HG03439 (cell line): ENCODE results near the gene WDR54.
"Not testable (repeated sequence)": the region's sequence is repeated elsewhere in the genome, so short reads cannot be mapped to it uniquely, and the experiment has no call there.

Experiments
- ATAC-seq: cut with Tn5 transposase; IDR thresholded peaks from one replicate; pipeline ENCODE4 v1.9.1; 2021; ENCODE audit warnings: mild to moderate bottlenecking, moderate library complexity; ENCODE audit not compliant: unreplicated experiment

WDR54 gene

DNA sequence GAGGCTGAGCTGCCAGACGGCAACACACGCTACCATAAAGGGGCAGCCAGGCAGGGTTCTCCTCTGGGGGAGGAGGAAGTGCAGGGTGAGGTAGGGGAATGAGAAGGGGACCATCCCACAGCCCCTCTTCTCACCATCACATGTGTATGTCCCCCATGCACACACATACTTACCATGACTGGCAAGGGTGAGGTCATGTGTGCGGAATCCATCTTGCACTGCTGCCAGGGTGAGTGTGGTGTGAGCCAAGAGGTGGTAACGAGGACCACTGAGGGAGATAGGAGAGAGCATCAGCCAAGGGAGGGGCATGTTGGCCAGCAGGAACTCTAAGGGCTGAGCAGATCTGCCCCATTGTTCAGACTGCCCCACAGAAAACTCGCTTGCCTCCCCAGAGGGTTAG, 7.1 kb downstream of the WDR54 start:
- no peak for ATAC-seq

GRCh38 chr2:74429487-74430451, 8.2 kb downstream of the WDR54 start:
- no peak for ATAC-seq

- ATAC-seq: no peak
Observed at GRCh38 chr2:74430502-74430901, 9.0 kb downstream of the WDR54 start.

DNA sequence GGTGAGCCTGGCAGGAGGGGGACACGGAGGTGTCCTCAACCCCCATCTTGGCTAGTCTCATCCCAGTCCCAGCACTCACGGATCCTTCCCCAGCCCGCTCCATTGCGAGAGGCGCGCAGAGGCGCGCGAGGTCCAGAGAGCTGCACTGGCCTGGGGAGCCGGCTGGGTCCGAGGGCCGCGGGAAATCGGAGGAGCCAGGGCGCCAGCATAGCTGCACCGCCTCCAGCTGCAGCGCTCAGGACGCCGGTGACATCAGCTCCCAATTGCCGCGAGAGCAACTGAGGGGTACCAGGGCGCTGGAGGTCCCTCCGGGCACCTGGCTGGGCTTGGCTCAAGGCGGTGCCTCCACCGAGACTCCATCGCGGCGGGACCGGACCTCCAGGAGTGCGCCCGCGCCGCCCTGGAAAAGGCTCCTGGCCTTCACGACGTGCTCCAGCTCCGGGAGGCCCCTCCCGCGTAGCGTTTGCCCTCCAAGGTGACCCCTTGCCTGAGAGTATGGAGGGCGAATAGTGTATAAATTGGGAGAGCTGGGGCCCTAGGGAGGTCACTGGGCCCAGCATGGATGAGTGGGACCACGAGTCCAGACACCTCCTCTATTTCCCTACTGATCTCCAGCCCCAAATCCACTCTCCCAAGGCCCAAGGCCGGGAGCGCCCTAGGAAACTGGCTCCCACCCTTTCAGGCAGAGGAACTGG, 14.7 kb downstream of the WDR54 start:
- ATAC-seq: no peak

DNA sequence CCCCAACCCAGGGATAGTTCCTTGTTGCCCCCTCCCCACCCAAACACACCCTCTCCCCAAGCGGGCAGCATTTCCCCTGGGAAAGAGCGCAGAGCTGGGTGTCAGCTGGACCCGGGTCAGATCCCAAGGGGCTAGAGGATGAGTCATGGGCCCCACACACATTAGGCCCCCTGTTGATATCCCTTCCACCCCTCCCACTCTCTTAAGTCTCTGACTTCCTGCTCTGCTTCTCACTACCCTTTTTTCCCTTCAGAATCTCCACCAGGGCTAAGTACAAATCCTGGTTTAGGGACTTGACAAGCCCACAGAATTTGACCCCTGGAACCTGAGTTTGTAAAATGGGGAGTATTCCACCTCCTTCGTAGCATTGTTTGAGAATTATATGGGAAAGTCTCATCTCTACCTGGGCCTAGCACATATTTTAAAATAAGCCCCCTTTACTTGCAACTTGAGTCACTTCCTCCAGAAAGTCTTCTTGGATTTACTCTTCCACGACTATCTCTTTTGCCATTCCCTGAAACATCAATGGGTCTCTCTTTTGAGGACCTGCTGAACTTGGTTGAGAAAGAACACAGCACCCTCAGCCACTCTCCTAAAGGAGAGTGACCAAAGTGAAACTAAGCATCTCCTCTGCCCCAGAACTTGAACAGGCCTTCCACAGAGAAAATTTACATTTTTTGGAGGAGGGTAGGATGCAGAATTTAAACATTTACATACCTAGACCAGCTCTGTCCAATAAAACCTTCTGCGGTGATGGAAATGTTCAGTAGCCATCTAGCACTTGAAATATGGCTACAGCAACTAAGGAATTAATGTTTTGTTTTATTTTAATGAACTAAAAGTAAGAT, 15.5 kb downstream of the WDR54 start:
- no peak for ATAC-seq

GRCh38 chr2:74438248-74438647, 16.7 kb downstream of the WDR54 start:
- ATAC-seq: no peak

DNA sequence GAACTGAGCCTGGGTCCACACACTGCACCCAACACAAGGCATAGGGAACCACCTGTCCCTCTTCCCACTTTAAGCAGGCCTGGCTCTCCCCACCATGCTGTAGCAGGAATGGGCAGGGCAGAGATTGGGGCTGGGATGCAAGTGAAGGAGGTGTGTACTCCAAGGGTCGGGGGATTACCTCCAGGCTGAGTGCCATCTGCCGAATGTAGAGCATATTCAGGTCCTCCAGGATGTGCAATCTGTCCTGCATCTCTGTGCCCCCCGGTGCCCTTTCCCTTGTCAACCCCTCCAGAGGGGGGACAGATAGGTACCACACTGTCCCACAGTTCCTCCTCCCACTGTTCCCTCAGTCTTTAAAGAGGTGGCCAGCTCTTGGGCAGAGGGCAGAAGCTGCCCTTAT, 17.8 kb downstream of the WDR54 start:
- no peak for ATAC-seq

DNA sequence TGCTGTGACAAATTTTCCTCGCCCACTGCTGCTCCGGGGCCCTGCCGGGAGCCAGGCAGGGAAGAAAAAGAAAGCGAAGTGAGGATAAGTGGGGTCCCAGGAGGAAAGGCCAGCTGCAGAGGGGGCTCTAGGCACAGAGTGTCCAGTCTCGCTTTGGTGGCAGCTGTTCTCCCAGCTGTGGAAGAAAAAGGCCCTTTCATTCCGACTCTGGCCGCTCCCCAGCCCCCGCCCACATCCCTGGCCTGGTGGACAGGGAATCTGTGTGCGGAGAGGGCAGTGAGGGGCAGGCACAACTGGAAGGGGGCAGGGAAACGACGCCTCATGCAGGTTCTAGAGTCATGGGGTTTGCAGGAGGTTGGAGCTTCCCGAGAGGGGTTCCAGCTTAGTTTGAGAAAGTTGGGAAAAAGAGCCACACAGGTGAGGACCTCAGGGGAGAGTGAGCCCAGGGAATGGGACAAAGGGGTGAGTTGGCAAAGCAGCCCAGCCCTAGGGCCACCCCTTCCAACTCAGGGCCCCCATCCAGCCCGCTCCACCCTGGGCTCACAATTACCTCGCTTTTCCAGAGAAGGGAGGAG, 18.4 kb downstream of the WDR54 start:
- ATAC-seq: no peak

- peak; percentile 59 for ATAC-seq
Observed at GRCh38 chr2:74440378-74441169, 19.0 kb downstream of the WDR54 start.

DNA sequence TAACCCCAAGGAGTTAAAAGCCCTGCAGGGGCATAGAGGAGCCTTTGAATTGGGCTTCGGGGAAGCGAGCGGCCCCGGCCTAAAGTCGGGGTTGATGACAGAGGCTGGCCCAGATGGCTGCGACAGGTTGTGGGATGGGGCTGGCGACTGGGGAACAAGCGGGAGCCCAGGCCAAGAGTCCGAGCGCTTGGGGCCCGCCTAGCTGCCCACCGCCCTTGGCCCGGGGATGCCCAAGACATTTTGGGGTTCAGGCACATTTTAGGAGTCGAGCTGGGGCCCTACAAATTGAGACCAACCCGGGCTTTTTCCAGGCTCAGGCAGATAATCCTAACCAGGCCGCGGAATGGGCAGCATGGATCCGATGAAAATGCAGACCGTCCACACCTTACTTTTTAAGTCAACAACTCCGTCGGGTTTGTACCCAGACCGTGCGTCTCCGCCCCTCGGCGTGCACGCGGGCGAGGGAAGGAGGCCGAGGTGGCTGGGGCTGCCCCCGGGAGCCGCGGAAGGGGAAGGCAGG, 19.7 kb downstream of the WDR54 start:
- no peak for ATAC-seq

- ATAC-seq: no peak
Observed at GRCh38 chr2:74441690-74442482, 20.4 kb downstream of the WDR54 start, which contains the start of gene RTKN. Gene RTKN, minus strand, starts transcription at chr2:74441937. Its CDS starts 121 bp downstream, at chr2:74441816.

DNA sequence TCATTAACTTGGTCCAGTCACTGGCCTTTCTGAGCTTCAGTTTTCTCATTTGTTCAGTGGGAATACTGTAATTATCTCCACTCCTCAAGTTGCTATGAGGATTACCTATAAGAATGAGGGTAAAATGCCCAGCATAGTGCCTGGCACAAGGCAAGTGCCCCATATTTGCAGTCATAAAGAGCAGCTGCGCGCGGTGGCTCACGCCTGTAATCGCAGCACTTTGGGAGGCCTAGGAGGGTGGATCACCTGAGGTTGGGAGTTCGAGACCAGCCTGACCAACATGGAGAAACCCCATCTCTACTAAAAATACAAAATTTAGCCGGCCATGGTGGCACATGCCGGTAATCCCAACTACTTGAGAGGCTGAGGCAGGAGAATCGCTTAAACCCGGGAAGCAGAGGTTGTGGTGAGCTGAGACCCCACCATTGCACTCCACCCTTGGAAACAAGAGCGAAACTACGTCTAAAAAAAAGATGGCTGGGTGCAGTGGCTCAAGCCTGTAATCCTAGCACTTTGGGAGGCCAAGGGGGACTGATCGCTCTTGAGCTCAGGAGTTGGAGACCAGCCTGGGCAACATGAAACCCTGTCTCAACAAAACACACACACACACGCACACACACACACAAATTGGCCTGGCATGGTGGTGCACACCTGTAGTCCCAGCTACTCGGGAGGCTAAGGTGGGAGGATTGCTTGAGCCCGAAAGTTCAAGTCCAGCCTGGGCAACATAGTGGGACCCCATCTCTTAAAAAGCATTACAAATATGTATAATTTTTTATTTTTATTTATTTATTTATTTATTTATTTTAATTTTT, 21.2 kb downstream of the WDR54 start:
- ATAC-seq: not testable (repeated sequence)

GRCh38 chr2:74444498-74445318, 23.2 kb downstream of the WDR54 start:
- ATAC-seq: no peak

GRCh38 chr2:74447230-74447999, 25.9 kb downstream of the WDR54 start:
- no peak for ATAC-seq

DNA sequence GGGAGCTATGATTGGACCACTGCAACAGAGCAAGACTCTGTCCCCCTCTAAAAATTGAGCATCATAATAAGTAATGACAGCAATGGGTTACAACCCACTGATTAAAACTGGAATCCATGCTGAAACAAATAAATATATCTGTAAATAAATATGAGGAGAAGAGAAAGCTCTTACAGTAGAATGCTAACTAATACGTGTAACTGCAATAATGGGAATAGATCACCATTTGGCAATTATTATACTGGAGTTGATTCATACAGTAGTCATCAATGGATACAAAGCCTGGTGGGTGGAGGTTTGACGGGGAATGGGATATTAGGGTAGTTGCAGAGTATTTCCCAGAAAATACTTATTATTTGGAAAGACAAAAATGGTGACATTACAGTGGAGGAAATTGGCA, 27.2 kb downstream of the WDR54 start:
- no peak for ATAC-seq

DNA sequence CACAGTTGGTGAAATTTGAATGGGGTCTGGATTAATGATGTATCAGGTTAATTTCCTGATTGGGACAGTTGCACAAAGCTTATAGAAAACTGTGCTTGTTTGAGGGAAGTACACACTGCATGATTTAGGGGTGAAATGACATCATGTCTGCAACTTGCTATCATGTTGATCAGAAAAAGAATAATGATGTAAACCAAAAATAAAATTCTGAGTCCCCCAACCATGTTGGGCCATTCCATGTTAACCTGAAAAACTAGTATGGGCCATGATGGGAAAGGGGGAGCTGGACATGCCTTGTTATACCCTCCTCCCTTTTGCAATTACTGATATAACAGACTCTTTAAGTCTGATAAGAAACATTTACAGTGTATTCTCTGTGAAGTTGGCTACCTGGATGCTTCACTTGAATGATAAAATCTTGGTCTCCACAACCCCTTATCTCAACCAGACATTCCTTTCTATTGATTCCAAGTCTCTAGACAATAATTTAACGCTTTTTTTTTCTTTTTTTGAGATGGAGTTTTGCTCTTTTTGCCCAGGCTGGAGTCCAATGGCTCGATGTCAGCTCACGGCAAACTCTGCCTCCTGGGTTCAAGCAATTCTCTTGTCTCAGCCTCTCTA, 29.1 kb downstream of the WDR54 start:
- ATAC-seq: no peak
